Caco-2 (cell line): ENCODE results near the gene RNASE12. TPM values are rescaled to one million over a fixed set of nuclear protein-coding genes. Genes with fewer than 3 reads are reported as not detected.

Experiments used
- BruUV-seq: library from RNA; stranded (reverse); fragments of 400-500 nt; replicated peaks from 2 replicates; lab custom pipeline; 2021; lab: Mats Ljungman, UMichigan
- CTCF ChIA-PET: fragments of 300-600 bp; sonication (Branson Sonifier 250); formaldehyde crosslinking; loops from one replicate; lab custom pipeline; 2022; ENCODE audit warnings: antibody characterized with exemption; lab: Charles Lee
- POLR2A ChIA-PET: fragments of 300-600 bp; sonication (Branson Sonifier 250); formaldehyde crosslinking; loops from one replicate; lab custom pipeline; 2022; ENCODE audit warnings: antibody characterized with exemption; lab: Charles Lee
- DNase-seq, 2 experiments: peaks; one replicate each; pipeline versions ENCODE4 v3.0.0 to v3.0.0-alpha.2; 2020 to 2022
- H3K27me3 ChIP-seq: replicated peaks from 2 replicates; pipeline ENCODE4 v1.6.0; 2011; ENCODE audit warnings: low read length; ENCODE audit not compliant: control insufficient read depth, insufficient read depth
- H3K36me3 ChIP-seq: 2 replicates; pipeline ENCODE4 v1.5.1; 2011; ENCODE audit warnings: low read length; ENCODE audit not compliant: control insufficient read depth, insufficient read depth
- H3K4me1 ChIP-seq: fragments of 250-450 bp; sonication (Bioruptor Pico); 2 replicates; pipeline ENCODE4 v1.5.1; 2020; ENCODE audit warnings: mild to moderate bottlenecking
- H3K4me3 ChIP-seq: 2 replicates; pipeline ENCODE4 v1.5.1; 2011; ENCODE audit warnings: low read depth, mild to moderate bottlenecking, control low read depth, low read length
- H3K9me3 ChIP-seq: fragments of 250-450 bp; sonication (Bioruptor Pico); 2 replicates; pipeline ENCODE4 v1.5.1; 2020; ENCODE audit warnings: mild to moderate bottlenecking, moderate library complexity
- H3K27ac Mint-ChIP-seq: one replicate; pipeline ENCODE4 v1.8.0; 2022; ENCODE audit warnings: mixed read lengths; ENCODE audit not compliant: unreplicated experiment
- H3K27me3 Mint-ChIP-seq: one replicate; pipeline ENCODE4 v1.8.0; 2022; ENCODE audit warnings: mixed read lengths; ENCODE audit not compliant: insufficient read depth, unreplicated experiment
- H3K36me3 Mint-ChIP-seq: one replicate; pipeline ENCODE4 v1.8.0; 2022; ENCODE audit warnings: mild to moderate bottlenecking, mixed read lengths; ENCODE audit not compliant: insufficient read depth, unreplicated experiment
- H3K4me1 Mint-ChIP-seq: one replicate; pipeline ENCODE4 v1.8.0; 2022; ENCODE audit warnings: low read depth, mixed read lengths; ENCODE audit not compliant: unreplicated experiment
- H3K4me3 Mint-ChIP-seq: one replicate; pipeline ENCODE4 v1.8.0; 2022; ENCODE audit warnings: mild to moderate bottlenecking, moderate library complexity, mixed read lengths; ENCODE audit not compliant: unreplicated experiment
- H3K9me3 Mint-ChIP-seq: one replicate; pipeline ENCODE4 v1.8.0; 2022; ENCODE audit warnings: mixed read lengths; ENCODE audit not compliant: unreplicated experiment
- CTCF ChIP-seq, 2 experiments: fragments of 200-600 bp in 1 of 2; IDR thresholded peaks; 1 replicate in 1 of 2; 2 replicates in 1 of 2; pipeline versions ENCODE4 v1.5.1 to v1.8.0; 2011 to 2022; ENCODE audit warnings: antibody characterized with exemption in 1 of 2, control low read depth in 1 of 2, inconsistent platforms in 1 of 2, low read depth in 1 of 2, low read length in 1 of 2, mild to moderate bottlenecking in 1 of 2, moderate library complexity in 1 of 2; ENCODE audit not compliant: insufficient read depth in 1 of 2, severe bottlenecking in 1 of 2, unreplicated experiment in 1 of 2
- intact Hi-C: fragments of 100-400 bp; cut with micrococcal nuclease; formaldehyde crosslinking; loops from one replicate; pipeline ENCODE4 v1.10.0; 2022; ENCODE audit not compliant: unreplicated experiment
- total RNA-seq: library from RNA; stranded (reverse); gene quantifications from 2 replicates; pipeline ENCODE4 v1.2.3, GENCODE V29; 2022

RNASE12 gene
- total RNA-seq, 1 experiment from 2014 or later, result not detected

GRCh38 chr14:20627346-20628027 lies 36.3 kb upstream of the RNASE12 start:
- H3K36me3 ChIP-seq, result no peaks in the 10 kb centered on the region
- H3K36me3 Mint-ChIP-seq, result peaks cover 42% of the 10 kb centered on the region
- H3K4me3 Mint-ChIP-seq, result peak overlapping the region; percentile 52
- no peaks in the 10 kb centered on the region for H3K27me3 Mint-ChIP-seq
- BruUV-seq, result no TSS peak
- DNase-seq, result no peak
- H3K27me3 ChIP-seq, result no peaks in the 10 kb centered on the region
- intact Hi-C loops, result no loop called here
- peaks cover 10% of the 10 kb centered on the region for H3K9me3 Mint-ChIP-seq
- peak overlapping the region; percentile 11 for H3K27ac Mint-ChIP-seq
- H3K4me1 Mint-ChIP-seq, result peaks cover 26% of the 10 kb centered on the region
- H3K4me3 ChIP-seq, result no peak overlapping the region
- H3K4me1 ChIP-seq, result peaks cover 7% of the 10 kb centered on the region
- POLR2A ChIA-PET, result no interaction called here
- H3K9me3 ChIP-seq, result 0 out of 2 replicates have a peak, but pooled peaks cover 3% of the 10 kb centered on the region
- TF ChIP-seq CTCF (IDR thresholded peaks at IDR 0.05; ENCODE audit: insufficient read depth in 1 of 2, low read depth in 1 of 2, low read length in 1 of 2, severe bottlenecking in 1 of 2, unreplicated experiment in 1 of 2), result no peak
- CTCF ChIA-PET, result interaction anchor here (0.8 to 1.2 kb wide), 3 partner anchors 9 to 18 kb away, joined by 3 read pairs; no protein-coding TSS in a partner anchor

- Mint-ChIP-seq H3K9me3 (peaks cover 10% of the 10 kb centered on the region), H3K27ac (no peak overlapping the region), H3K4me3 (no peak overlapping the region), H3K4me1 (peaks cover 34% of the 10 kb centered on the region), H3K36me3 (peaks cover 33% of the 10 kb centered on the region), H3K27me3 (no peaks in the 10 kb centered on the region)
- ChIA-PET CTCF (no interaction called here), POLR2A (no interaction called here)
- H3K9me3 ChIP-seq, result 0 out of 2 replicates have a peak, but pooled peaks cover 3% of the 10 kb centered on the region
- no peak overlapping the region for H3K4me3 ChIP-seq
- H3K4me1 ChIP-seq, result peaks cover 12% of the 10 kb centered on the region
- H3K27me3 ChIP-seq, result no peaks in the 10 kb centered on the region
- no peak for TF ChIP-seq CTCF (IDR thresholded peaks at IDR 0.05; ENCODE audit: insufficient read depth in 1 of 2, low read depth in 1 of 2, low read length in 1 of 2, severe bottlenecking in 1 of 2, unreplicated experiment in 1 of 2)
- BruUV-seq, result no TSS peak
- intact Hi-C loops, result no loop called here
- H3K36me3 ChIP-seq, result no peaks in the 10 kb centered on the region
- no peak for DNase-seq
These were observed 35.1 kb upstream of the RNASE12 start for GRCh38 chr14:20626274-20626673.

- H3K27ac Mint-ChIP-seq, result no peak overlapping the region
- peak in 1 of 2 experiments; percentile 57 for DNase-seq
- no peak for TF ChIP-seq CTCF (IDR thresholded peaks at IDR 0.05; ENCODE audit: insufficient read depth in 1 of 2, low read depth in 1 of 2, low read length in 1 of 2, severe bottlenecking in 1 of 2, unreplicated experiment in 1 of 2)
- 0 out of 2 replicates have a peak, but pooled peaks cover 3% of the 10 kb centered on the region for H3K9me3 ChIP-seq
- ChIA-PET CTCF (no interaction called here), POLR2A (no interaction called here)
- peaks cover 28% of the 10 kb centered on the region for H3K4me1 Mint-ChIP-seq
- peaks cover 20% of the 10 kb centered on the region for H3K36me3 Mint-ChIP-seq
- BruUV-seq, result no TSS peak
- H3K4me3 Mint-ChIP-seq, result peak overlapping the region; percentile 43
- no peaks in the 10 kb centered on the region for H3K27me3 ChIP-seq
- peaks cover 10% of the 10 kb centered on the region for H3K9me3 Mint-ChIP-seq
- H3K4me1 ChIP-seq, result peaks cover 22% of the 10 kb centered on the region
- no peaks in the 10 kb centered on the region for H3K36me3 ChIP-seq
- intact Hi-C loops, result no loop called here
- H3K4me3 ChIP-seq, result no peak overlapping the region
- H3K27me3 Mint-ChIP-seq, result no peaks in the 10 kb centered on the region
These were observed 33.4 kb upstream of the RNASE12 start for GRCh38 chr14:20624495-20625070.
